Measurements from ENCODE around the gene RPH3AL. TPM values are rescaled to one million over a fixed set of nuclear protein-coding genes. Genes with fewer than 3 reads are reported as not detected.

The RPH3AL gene
- total and polyA plus RNA-seq, 10 of the 15 experiments (the other 5 are each of a cell fraction or from before 2014, with no cell fraction given), result 0.04 to 1.2 (median 0.47) TPM; not detected in 2

GRCh38 chr17:310111-311010, 42.2 kb downstream of the RPH3AL start:
- in situ Hi-C loops (cut with MboI), result loop anchor here (5.0 kb wide), 1 partner anchor 148 kb away; no protein-coding TSS in a partner anchor

More at GRCh38 chr17:310111-311010, 42.2 kb downstream of the RPH3AL start:
- Histone ChIP-seq H3K79me2 (ENCODE audit: control insufficient read depth, insufficient read depth, low read length) (no peaks in the 10 kb centered on the region), H3K4me1 (ENCODE audit: control insufficient read depth, insufficient read depth, low read length) (no peaks in the 10 kb centered on the region), H3K36me3 (ENCODE audit: control insufficient read depth in 2 of 2, insufficient read depth in 2 of 2, low read length in 1 of 2) (no peaks in the 10 kb centered on the region), H3K4me3 (no peak overlapping the region), H3K27ac (ENCODE audit: control insufficient read depth, insufficient read depth) (no peak overlapping the region), H3K9ac (ENCODE audit: control insufficient read depth, insufficient read depth, low read length) (no peak overlapping the region), H3K9me3 (replicated peaks; ENCODE audit: control insufficient read depth, insufficient read depth, low read length) (no peaks in the 10 kb centered on the region), H4K20me1 (ENCODE audit: control insufficient read depth, insufficient read depth) (no peaks in the 10 kb centered on the region), H2AFZ (ENCODE audit: control insufficient read depth, low read depth, low read length) (no peak overlapping the region), H3K4me2 (ENCODE audit: control insufficient read depth, insufficient read depth) (no peak overlapping the region), H3K27me3 (replicated peaks in 1 of 2; ENCODE audit: control insufficient read depth in 2 of 2, insufficient read depth in 2 of 2, low read length in 1 of 2) (no peaks in the 10 kb centered on the region)
- POLR2A ChIA-PET, result no interaction called here
- DNase-seq (ENCODE audit: low read depth, low spot score) (no peak), FAIRE-seq (no peak), ATAC-seq (no peak)
- intact Hi-C loops (cut with micrococcal nuclease; ENCODE audit: unreplicated experiment), result loop anchor here (5.0 kb wide), 1 partner anchor 148 kb away; no protein-coding TSS in a partner anchor
- CTCF ChIA-PET, result interaction anchor here (0.7 to 2.6 kb wide), 2 partner anchors 10 to 145 kb away, joined by 7 to 9 read pairs; no protein-coding TSS in a partner anchor
- SMC1A ChIA-PET (ENCODE audit: uncharacterized antibody, unreplicated experiment), result no interaction called here
- RAD21 ChIA-PET (ENCODE audit: unreplicated experiment), result no interaction called here
- BruUV-seq (replicated peaks), result no TSS peak
- TF ChIP-seq BHLHE40 (IDR thresholded peaks at IDR 0.05; ENCODE audit: borderline replicate concordance in 1 of 2, low read depth in 2 of 2, low read length in 1 of 2) (no peak), CUX1 (IDR thresholded peaks at IDR 0.05; ENCODE audit: insufficient replicate concordance, low read depth, low read length) (no peak), ASH2L (IDR thresholded peaks at IDR 0.05; ENCODE audit: borderline replicate concordance, low read depth) (no peak)
- 47% methylated on average over 28 of the region's 28 CpGs for WGBS (ENCODE audit: insufficient coverage, insufficient replicate concordance, low lambda C conversion rate, missing lambda C conversion rate)
